ENCODE measurements around the gene IQCE.

Gene IQCE

DNA sequence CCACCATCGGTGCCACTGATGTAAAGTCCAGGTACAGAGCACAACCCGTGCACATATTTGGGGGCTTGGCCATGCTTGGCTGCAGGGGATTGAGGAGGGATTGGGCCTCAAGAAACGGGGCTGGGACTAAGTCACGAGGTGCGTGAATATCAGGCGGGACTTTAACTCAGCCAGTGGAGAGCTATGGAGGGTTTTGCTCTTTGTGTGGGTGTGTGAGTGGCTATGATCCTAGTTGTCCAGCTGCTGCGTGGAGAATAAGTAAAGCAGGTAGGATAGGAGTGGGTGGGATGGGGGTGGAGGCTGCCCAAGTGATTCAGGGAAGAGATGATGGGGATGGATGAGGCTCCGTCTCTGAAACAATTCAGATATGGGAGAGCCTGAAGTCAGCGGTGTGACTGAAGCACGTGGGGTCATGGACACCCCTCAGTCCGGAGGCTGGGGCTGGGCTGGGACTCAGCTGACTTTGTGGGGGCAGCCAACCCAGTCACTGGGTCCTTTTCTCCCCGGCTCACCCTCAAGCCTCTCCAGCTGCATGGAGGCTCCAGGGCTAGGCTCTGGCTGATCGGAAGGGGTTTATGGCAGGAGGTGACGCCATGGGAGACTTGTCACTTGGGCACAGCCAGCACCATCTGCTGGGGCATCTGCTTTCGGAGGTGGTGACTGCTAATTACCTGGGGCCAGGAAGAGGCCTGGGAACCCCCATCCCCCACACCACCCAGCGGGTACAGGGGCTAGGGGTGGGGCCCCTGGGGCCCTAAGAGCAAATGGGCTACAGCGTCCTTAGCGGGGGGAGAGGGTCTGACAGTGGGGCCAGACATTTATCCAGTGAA, 40.9 kb upstream of the IQCE start:
- Mint-ChIP-seq H3K27ac (peak overlapping the region; percentile 16), H3K4me3 (peak overlapping the region; percentile 55), H3K4me1 (ENCODE audit: low read depth) (peaks cover 46% of the 10 kb centered on the region), H3K27me3 (no peaks in the 10 kb centered on the region), H3K36me3 (ENCODE audit: low read depth) (peaks cover 5% of the 10 kb centered on the region), H3K9me3 (no peaks in the 10 kb centered on the region)
- no peak for DNase-seq

DNA sequence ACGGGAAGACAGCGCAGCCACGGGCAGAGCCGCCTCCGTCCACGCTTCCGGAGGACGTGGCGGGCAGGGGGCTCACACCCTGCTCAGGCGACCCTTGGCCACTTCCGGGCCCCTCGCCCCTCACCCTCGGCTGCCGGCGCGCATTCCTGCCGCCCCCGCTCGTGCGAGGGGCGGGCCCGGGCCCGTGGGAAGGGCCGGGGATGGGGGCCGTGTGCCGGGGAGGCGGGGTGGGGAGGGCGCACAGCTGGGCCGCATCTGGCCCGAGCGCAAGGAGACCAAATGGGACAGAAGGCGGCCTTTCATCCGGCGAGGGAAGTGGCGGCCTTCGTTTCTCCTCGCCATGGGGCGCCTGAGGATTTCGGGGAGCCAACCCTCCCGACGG, 40.1 kb upstream of the IQCE start:
- no peaks in the 10 kb centered on the region for H3K9me3 Mint-ChIP-seq
- peaks cover 7% of the 10 kb centered on the region for H3K36me3 Mint-ChIP-seq (ENCODE audit: low read depth)
- H3K4me1 Mint-ChIP-seq (ENCODE audit: low read depth) = peaks cover 49% of the 10 kb centered on the region
- H3K4me3 Mint-ChIP-seq = peak overlapping the region; percentile 66
- H3K27ac Mint-ChIP-seq = peak overlapping the region; percentile 55
- no peaks in the 10 kb centered on the region for H3K27me3 Mint-ChIP-seq
- DNase-seq = no peak

DNA sequence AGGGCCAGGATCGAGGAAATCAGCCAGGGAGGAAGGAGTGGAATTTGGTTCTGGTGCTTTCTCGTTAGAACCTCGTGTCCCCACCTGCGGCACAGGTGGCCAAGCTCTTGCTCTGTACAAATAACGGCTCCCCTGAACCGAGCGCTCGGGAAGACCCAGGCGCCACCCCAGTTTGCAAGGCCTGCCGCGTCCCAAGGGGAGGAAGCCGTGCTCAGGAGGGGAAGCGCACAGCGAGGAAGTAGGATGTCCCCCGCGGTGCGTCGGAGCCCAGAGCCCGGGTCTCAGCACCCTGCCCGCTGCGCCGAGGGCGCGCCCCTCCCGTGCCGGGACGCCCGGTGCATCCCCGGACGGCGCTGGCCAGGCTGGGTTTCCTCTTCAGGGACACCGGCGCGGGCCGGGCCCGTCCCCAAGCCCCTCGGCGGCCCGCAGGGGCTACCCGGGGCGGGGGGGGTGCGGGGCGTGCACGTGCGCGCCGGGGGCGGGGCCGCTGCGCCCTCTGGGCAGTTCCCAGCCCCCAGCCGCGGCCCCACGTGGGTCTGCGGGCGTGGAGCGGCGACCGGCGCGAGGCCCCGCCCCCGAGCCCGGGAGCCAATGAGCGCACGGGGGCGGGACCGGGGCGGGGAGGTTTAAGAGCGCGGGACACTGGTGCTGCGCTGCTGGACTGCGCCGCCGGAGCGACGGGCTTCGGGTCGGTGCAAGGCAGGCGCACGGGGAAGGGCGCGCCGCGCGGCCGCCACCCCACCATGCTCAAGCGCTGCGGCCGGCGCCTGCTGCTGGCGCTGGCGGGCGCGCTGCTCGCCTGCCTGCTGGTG, 39.5 kb upstream of the IQCE start, which contains the start of gene LFNG:
LFNG (plus strand) TSS at position 656 of the 812 bp plus-strand sequence; CDS start at position 744, 88 bp downstream.
- H3K27ac Mint-ChIP-seq = peak within 1 kb of the TSS; percentile 86
- H3K4me1 Mint-ChIP-seq (ENCODE audit: low read depth) = peaks cover 51% of the 10 kb centered on the region
- peaks cover 7% of the 10 kb centered on the region for H3K36me3 Mint-ChIP-seq (ENCODE audit: low read depth)

DNA sequence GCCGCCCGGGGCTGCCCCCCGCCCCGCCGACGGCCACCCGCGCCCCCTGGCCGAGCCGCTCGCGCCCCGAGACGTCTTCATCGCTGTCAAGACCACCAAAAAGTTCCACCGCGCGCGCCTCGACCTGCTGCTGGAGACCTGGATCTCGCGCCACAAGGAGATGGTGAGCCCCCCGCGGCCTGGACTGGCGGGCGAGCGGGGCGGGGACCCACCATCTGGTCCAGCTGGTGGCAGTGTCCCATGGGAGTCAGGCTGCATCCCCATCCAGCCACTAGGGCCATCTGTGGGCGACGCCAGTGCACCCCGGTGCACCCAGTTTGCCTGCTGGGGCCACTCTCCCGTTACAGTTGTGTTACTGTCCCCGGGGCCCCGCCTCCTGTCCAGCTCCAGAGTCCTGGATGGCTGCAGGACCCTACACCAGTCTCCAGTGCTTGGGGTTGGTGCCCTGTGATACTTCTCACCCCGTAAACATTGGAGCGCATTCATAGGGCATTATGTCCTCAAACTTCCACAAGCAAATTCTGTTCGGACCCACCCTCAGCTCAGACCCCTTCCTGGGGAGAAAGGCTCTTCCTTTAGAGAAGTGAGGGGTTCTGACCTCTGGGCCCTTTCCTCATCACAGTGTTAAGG, 38.5 kb upstream of the IQCE start:
- Mint-ChIP-seq H3K4me3 (peak overlapping the region; percentile 92), H3K27me3 (no peaks in the 10 kb centered on the region), H3K36me3 (ENCODE audit: low read depth) (peaks cover 7% of the 10 kb centered on the region), H3K9me3 (no peaks in the 10 kb centered on the region), H3K4me1 (ENCODE audit: low read depth) (peaks cover 51% of the 10 kb centered on the region), H3K27ac (peak overlapping the region; percentile 86)
- DNase-seq = peak; percentile 59

More for the DNA sequence above, 39.5 kb upstream of the IQCE start, which contains the start of gene LFNG:
- peak; percentile 91 for DNase-seq
- Mint-ChIP-seq H3K9me3 (no peaks in the 10 kb centered on the region), H3K4me3 (peak within 1 kb of the TSS; percentile 92), H3K27me3 (no peaks in the 10 kb centered on the region)

DNA sequence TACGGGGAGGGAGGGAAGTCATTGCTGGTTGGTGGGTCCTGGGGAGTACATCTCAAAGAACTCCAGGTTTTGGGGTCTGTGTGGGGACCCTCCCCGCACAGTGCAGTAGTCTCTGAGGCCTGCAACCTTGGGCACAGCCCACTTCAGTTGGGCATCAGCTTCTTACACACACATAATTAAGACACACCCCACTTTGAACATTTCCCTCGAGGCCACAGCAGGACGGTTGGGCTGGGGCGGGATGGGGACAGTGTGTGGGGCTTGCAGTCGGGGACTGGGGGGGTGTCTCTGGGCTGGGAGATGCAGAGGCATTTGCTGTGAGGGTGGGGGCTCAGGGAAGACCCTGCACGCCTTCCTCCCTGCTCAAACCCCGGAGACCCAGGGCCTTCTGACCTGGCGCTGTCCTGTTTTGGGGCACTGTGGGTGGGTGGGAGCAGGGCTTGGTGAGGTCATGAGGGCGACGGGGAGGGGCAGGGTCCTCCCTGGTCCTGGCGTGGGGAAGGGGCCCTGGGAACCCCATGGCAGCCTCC, 38.0 kb upstream of the IQCE start:
- Mint-ChIP-seq H3K27ac (peak overlapping the region; percentile 86), H3K36me3 (ENCODE audit: low read depth) (peaks cover 10% of the 10 kb centered on the region), H3K27me3 (no peaks in the 10 kb centered on the region), H3K4me1 (ENCODE audit: low read depth) (peaks cover 54% of the 10 kb centered on the region), H3K9me3 (no peaks in the 10 kb centered on the region), H3K4me3 (peak overlapping the region; percentile 92)
- no peak for DNase-seq

DNA sequence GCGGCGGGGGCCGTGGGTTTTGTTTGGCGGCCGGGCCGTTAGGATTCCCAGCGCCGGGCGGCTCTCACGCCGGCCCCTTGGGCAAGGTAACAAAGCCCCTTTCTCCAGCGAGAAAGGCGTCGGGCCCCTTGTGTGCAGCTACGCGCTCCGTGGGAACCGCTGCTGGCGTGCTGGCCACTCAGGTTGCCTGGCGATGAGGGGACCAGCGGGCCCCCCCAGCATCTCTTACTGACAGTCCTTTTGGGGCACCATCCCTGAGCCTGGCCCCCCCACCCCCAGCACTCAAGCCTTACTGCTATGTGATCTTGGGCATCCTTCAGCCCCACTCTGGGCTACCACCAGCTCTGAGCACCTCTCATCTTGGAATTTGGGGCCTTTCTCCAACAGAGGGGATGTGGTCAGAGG, 37.4 kb upstream of the IQCE start:
- H3K36me3 Mint-ChIP-seq (ENCODE audit: low read depth) = peaks cover 16% of the 10 kb centered on the region
- peak overlapping the region; percentile 90 for H3K27ac Mint-ChIP-seq
- no peaks in the 10 kb centered on the region for H3K9me3 Mint-ChIP-seq
- DNase-seq = no peak
- peaks cover 59% of the 10 kb centered on the region for H3K4me1 Mint-ChIP-seq (ENCODE audit: low read depth)
- H3K27me3 Mint-ChIP-seq = no peaks in the 10 kb centered on the region
- H3K4me3 Mint-ChIP-seq = peak overlapping the region; percentile 92

DNA sequence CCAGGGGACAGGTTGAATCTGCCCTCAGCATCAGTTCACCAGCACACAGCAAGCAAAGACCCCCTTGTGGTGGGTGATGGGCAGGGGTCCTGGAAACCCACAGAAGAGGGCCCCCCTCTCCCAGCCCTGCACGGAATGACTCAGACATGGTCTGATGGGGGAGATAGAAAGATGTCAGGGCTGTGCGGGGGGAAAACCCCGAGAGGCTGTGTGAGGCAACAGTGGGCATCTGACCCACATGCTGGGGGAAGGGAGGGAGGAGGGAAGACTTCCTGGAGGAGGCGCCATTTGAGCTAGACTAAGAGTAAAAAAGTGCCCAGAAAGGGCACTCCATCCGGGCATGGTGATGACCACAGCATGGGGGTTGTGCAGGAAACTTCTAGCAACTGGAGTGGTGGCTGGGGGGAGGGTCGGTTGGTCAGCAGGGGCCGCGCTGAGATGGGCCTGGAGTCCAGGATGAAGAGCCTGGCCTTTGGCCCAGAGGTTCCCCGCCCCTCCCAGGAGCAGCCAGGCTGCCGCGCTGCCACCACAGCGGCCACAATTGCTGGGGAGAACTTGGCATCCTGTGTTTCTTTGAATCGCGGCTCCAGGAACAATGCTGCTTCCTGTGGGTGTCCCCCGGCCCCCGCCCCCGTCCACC, 36.7 kb upstream of the IQCE start:
- H3K4me1 Mint-ChIP-seq (ENCODE audit: low read depth) = peaks cover 63% of the 10 kb centered on the region
- H3K9me3 Mint-ChIP-seq = no peaks in the 10 kb centered on the region
- peak; percentile 77 for DNase-seq
- peaks cover 22% of the 10 kb centered on the region for H3K36me3 Mint-ChIP-seq (ENCODE audit: low read depth)
- H3K4me3 Mint-ChIP-seq = peak overlapping the region; percentile 92
- H3K27me3 Mint-ChIP-seq = no peaks in the 10 kb centered on the region
- peak overlapping the region; percentile 90 for H3K27ac Mint-ChIP-seq

DNA sequence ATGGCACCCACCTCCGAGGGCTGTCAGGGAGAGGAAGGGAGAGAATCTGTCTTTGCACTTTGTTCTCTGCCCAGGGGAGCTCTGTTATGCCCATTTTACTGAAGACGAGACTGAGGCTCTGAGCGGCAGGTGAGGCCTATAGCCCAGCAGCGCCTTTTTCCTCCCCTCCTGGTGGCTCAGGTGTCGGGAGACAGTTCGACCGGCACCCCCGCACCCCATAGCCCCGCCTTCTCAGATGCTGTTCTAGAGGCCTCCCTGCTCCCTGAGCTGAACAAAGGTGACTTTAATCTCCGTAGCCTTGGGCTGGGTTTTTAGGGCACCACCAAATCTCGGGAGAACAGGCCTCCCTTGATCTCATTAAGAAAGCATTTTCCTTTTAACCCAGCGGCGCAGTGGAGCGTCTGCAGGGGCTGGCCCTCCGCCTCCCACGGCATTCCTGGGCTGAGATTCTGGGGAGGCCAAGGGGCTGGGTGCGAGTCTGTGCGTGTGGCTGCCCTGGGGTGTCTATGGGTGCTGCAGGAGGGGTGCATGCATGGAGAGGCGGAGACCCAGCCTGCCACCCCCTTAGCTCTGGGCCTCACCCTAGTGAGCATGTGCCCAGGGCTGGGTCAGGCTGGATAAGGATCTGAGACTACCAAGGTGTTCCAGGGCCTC, 35.9 kb upstream of the IQCE start:
- H3K4me3 Mint-ChIP-seq = peak overlapping the region; percentile 92
- peaks cover 63% of the 10 kb centered on the region for H3K4me1 Mint-ChIP-seq (ENCODE audit: low read depth)
- peak overlapping the region; percentile 90 for H3K27ac Mint-ChIP-seq
- H3K27me3 Mint-ChIP-seq = no peaks in the 10 kb centered on the region
- H3K36me3 Mint-ChIP-seq (ENCODE audit: low read depth) = peaks cover 29% of the 10 kb centered on the region
- no peaks in the 10 kb centered on the region for H3K9me3 Mint-ChIP-seq
- DNase-seq = no peak

DNA sequence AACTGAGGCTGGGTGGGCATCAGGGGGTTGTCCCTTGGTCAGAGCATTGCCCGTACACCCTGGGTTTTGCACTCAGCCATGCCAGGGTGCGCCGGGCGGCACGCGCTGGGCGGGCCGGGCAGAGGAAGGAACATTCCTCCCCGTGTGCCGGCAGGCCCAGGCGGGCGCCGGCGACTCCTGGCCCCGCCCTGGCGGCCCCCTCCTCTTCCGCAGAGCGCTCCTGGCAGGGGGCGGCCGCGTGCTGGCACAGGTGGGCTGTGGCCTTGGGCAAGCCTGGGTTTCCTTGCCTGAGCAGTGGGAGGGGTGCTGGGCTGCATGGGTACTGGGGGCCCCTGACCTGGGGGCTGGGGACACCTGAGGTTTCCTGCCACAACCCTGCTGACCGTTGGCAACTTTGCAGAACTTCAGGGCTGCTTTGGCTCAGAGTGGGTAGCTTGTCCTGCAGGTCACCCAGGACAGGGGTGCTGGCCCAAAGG, 35.3 kb upstream of the IQCE start:
- Mint-ChIP-seq H3K4me1 (ENCODE audit: low read depth) (peaks cover 63% of the 10 kb centered on the region), H3K4me3 (peak overlapping the region; percentile 92), H3K9me3 (no peaks in the 10 kb centered on the region), H3K27ac (peak overlapping the region; percentile 40), H3K36me3 (ENCODE audit: low read depth) (peaks cover 32% of the 10 kb centered on the region), H3K27me3 (no peaks in the 10 kb centered on the region)
- DNase-seq = no peak

DNA sequence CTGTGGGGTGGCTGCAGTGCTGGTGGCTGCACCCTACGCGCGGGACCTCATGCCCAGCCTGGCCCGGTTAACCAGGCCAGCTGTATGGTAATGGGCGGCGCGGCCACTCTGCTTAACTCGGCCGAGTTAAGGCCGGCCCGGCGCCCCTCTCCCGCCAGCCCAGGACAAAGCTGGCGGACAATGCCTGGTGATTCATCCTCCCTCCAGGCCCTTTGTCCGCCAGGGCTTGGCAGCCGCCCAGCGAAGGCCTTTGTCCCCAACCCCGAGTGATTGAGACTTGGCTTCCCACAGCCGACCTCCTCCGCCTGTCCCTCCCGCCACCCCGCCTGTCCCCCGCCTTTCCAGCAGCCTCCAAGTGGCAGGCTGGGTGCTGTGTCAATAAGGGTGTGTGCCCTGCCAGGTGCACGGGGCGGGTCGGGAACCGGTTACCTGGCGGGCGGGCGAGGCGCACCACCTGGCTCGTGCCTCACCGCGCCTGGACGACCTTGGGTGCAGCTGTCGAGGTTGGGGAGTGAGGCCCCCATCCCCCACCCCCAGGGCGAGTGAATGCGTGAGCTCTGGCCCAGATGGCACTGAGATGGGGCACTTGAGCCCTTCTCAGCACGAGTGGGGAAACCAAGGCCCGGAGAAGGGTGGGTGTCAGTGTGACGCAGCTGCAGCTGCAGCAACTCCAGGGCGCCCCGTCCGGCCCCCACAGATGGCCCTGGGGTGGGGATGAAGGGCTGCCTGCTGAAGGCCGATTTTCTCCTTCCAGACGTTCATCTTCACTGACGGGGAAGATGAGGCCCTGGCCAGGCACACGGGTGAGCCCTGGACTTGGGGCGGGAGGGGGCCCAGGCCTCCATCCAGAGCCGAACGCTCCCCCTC, 34.6 kb upstream of the IQCE start:
- peaks cover 65% of the 10 kb centered on the region for H3K4me1 Mint-ChIP-seq (ENCODE audit: low read depth)
- no peaks in the 10 kb centered on the region for H3K9me3 Mint-ChIP-seq
- peaks cover 34% of the 10 kb centered on the region for H3K36me3 Mint-ChIP-seq (ENCODE audit: low read depth)
- peak overlapping the region; percentile 40 for H3K27ac Mint-ChIP-seq
- DNase-seq = no peak
- H3K4me3 Mint-ChIP-seq = peak overlapping the region; percentile 31
- H3K27me3 Mint-ChIP-seq = no peaks in the 10 kb centered on the region

DNA sequence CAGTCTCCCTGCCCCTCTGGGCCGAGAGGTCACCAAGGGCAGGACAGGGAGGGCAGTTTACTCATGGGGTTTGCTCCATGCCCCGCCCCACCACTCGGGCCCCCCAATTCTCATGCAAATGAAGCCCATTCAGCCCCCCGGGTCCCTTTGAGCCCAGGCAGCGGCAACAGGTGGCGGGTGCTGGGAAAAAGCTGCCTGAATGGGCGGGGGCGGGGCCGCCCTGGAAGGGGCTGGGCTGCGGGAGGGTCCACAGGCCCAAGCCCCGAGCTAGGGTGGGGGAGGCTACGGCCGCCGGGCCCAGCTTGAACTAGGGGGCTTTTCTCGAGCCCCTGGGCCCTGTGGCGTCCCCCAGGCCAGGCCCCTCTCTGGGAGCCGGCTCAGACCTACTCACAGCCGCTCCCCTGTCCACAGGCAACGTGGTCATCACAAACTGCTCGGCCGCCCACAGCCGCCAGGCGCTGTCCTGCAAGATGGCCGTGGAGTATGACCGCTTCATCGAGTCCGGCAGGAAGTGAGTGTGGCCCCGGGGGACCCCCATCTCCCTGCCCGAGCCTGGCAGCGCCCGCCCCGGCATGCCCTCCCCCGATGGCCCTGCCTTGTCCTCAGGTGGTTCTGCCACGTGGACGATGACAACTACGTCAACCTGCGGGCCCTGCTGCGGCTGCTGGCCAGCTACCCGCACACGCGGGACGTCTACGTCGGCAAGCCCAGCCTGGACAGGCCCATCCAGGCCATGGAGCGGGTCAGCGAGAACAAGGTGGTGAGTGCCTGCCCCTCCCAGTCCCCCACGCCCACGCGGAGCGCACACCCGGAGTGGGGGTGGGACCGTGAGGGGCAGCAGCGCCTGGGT, 33.7 kb upstream of the IQCE start:
- H3K27ac Mint-ChIP-seq = no peak overlapping the region
- no peak for DNase-seq
- H3K4me1 Mint-ChIP-seq (ENCODE audit: low read depth) = peaks cover 72% of the 10 kb centered on the region
- H3K9me3 Mint-ChIP-seq = no peaks in the 10 kb centered on the region
- H3K36me3 Mint-ChIP-seq (ENCODE audit: low read depth) = peaks cover 34% of the 10 kb centered on the region
- no peak overlapping the region for H3K4me3 Mint-ChIP-seq
- H3K27me3 Mint-ChIP-seq = no peaks in the 10 kb centered on the region
